ENCODE data around the gene TRAPPC6A.

- TF ChIP-seq EZH2 (IDR thresholded peaks at IDR 0.05; ENCODE audit: borderline replicate concordance, insufficient read depth, low read depth, low read length, poor library complexity, severe bottlenecking) (no peak), CTCF (IDR thresholded peaks at IDR 0.05) (no peak)
These were observed 51.4 kb downstream of the TRAPPC6A start for GRCh38 chr19:45126654-45127053.
